Measurements from ENCODE around the gene STK24. TPM values are rescaled to one million over a fixed set of nuclear protein-coding genes. Genes with fewer than 3 reads are reported as not detected.

Gene STK24
- total and polyA plus RNA-seq, 10 of the 15 experiments (the other 5 are each of a cell fraction or from before 2014, with no cell fraction given) = 7.5 to 115 (median 52.9) TPM

- TF ChIP-seq, protein P1, sequence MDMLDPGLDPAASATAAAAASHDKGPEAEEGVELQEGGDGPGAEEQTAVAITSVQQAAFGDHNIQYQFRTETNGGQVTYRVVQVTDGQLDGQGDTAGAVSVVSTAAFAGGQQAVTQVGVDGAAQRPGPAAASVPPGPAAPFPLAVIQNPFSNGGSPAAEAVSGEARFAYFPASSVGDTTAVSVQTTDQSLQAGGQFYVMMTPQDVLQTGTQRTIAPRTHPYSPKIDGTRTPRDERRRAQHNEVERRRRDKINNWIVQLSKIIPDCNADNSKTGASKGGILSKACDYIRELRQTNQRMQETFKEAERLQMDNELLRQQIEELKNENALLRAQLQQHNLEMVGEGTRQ (IDR thresholded peaks at IDR 0.05; ENCODE audit: borderline replicate concordance, low read depth, low read length) = no peak
Observed at GRCh38 chr13:98584668-98585397, 7.9 kb upstream of the STK24 start (continued).

- FAIRE-seq (no peak), DNase-seq (ENCODE audit: low read depth, low spot score) (no peak), ATAC-seq (no peak)
- intact Hi-C loops (cut with micrococcal nuclease; ENCODE audit: unreplicated experiment) = no loop called here
- Histone ChIP-seq H3K36me3 (ENCODE audit: control insufficient read depth in 2 of 2, insufficient read depth in 2 of 2, low read length in 1 of 2) (no peaks in the 10 kb centered on the region), H3K79me2 (ENCODE audit: control insufficient read depth, insufficient read depth, low read length) (no peaks in the 10 kb centered on the region), H3K4me1 (ENCODE audit: control insufficient read depth, insufficient read depth, low read length) (peaks cover 1% of the 10 kb centered on the region), H3K9me3 (replicated peaks; ENCODE audit: control insufficient read depth, insufficient read depth, low read length) (no peaks in the 10 kb centered on the region), H3K27me3 (replicated peaks in 1 of 2; ENCODE audit: control insufficient read depth in 2 of 2, insufficient read depth in 2 of 2, low read length in 1 of 2) (no peaks in the 10 kb centered on the region), H3K4me2 (ENCODE audit: control insufficient read depth, insufficient read depth) (no peak overlapping the region), H3K4me3 (no peak overlapping the region), H2AFZ (ENCODE audit: control insufficient read depth, low read depth, low read length) (no peak overlapping the region), H4K20me1 (ENCODE audit: control insufficient read depth, insufficient read depth) (no peaks in the 10 kb centered on the region), H3K9ac (ENCODE audit: control insufficient read depth, insufficient read depth, low read length) (no peak overlapping the region), H3K27ac (ENCODE audit: control insufficient read depth, insufficient read depth) (no peak overlapping the region)
- 67% methylated on average over 6 of the region's 6 CpGs for WGBS (ENCODE audit: insufficient coverage, insufficient replicate concordance, low lambda C conversion rate, missing lambda C conversion rate)
- in situ Hi-C loops (cut with MboI) = no loop called here
- TF ChIP-seq NR2C2 (IDR thresholded peaks at IDR 0.05; ENCODE audit: borderline replicate concordance, control insufficient read depth, insufficient read length, low read depth) (no peak), EED (IDR thresholded peaks at IDR 0.05; ENCODE audit: low read depth) (no peak), CHD2 (IDR thresholded peaks at IDR 0.05; ENCODE audit: borderline replicate concordance, low read depth, low read length) (no peak), NRF1 (conservative IDR thresholded peaks at IDR 0.05; ENCODE audit: low read depth, low read length) (no peak), FOXM1 (IDR thresholded peaks at IDR 0.05; ENCODE audit: low read depth, low read length) (no peak), IRF4 (IDR thresholded peaks at IDR 0.05; ENCODE audit: low read depth, low read length) (no peak), SPI1 (IDR thresholded peaks at IDR 0.05; ENCODE audit: borderline replicate concordance, insufficient read depth, low read depth, low read length) (no peak), RAD51 (IDR thresholded peaks at IDR 0.05) (no peak), RFX5 (IDR thresholded peaks at IDR 0.05; ENCODE audit: low read depth, low read length) (no peak), EP300 (IDR thresholded peaks at IDR 0.05; ENCODE audit: borderline replicate concordance in 1 of 2, control insufficient read depth in 1 of 2, low read depth in 2 of 2, low read length in 2 of 2) (no peak), STAT1 (conservative IDR thresholded peaks at IDR 0.05) (no peak), TARDBP (IDR thresholded peaks at IDR 0.05; ENCODE audit: borderline replicate concordance) (no peak), NR2F1 (conservative IDR thresholded peaks at IDR 0.05) (no peak)
- TF ChIP-seq, protein P2, sequence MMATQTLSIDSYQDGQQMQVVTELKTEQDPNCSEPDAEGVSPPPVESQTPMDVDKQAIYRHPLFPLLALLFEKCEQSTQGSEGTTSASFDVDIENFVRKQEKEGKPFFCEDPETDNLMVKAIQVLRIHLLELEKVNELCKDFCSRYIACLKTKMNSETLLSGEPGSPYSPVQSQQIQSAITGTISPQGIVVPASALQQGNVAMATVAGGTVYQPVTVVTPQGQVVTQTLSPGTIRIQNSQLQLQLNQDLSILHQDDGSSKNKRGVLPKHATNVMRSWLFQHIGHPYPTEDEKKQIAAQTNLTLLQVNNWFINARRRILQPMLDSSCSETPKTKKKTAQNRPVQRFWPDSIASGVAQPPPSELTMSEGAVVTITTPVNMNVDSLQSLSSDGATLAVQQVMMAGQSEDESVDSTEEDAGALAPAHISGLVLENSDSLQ (IDR thresholded peaks at IDR 0.05) = no peak
- SMC1A ChIA-PET (ENCODE audit: uncharacterized antibody, unreplicated experiment) = interaction anchor here (0.8 to 1.4 kb wide), 6 partner anchors 13 to 99 kb away, joined by 3 to 4 read pairs (median 3); no protein-coding TSS in a partner anchor
- POLR2A ChIA-PET = no interaction called here
- CTCF ChIA-PET = interaction anchor here (0.6 to 4.1 kb wide), 7 partner anchors 11 to 138 kb away, joined by 3 to 20 read pairs (median 4); no protein-coding TSS in a partner anchor
- RAD21 ChIA-PET (ENCODE audit: unreplicated experiment) = interaction anchor here (0.8 to 1.3 kb wide), 2 partner anchors 68 to 107 kb away, joined by 3 to 6 read pairs; no protein-coding TSS in a partner anchor
- no TSS peak for BruUV-seq (replicated peaks)
Observed at GRCh38 chr13:98582947-98583346, 6.0 kb upstream of the STK24 start.
